ENCODE data around the gene BMPR1B.

- TF ChIP-seq FOXA1 (IDR thresholded peaks at IDR 0.05) = no peak
- TF ChIP-seq CTCF (IDR thresholded peaks at IDR 0.05; ENCODE audit: low read depth, low read length, missing input control) = no peak
- TF ChIP-seq TAF1 (conservative IDR thresholded peaks at IDR 0.05) = no peak
- TF ChIP-seq EGR1 (IDR thresholded peaks at IDR 0.05; ENCODE audit: low read depth in 2 of 2) = no peak
- TF ChIP-seq MAX (IDR thresholded peaks at IDR 0.05) = no peak
- TF ChIP-seq RAD21 (IDR thresholded peaks at IDR 0.05) = no peak
- TF ChIP-seq HNF4G (IDR thresholded peaks at IDR 0.05) = no peak
- TF ChIP-seq ZBTB33 (IDR thresholded peaks at IDR 0.05) = no peak
- TF ChIP-seq HNF4A (conservative IDR thresholded peaks at IDR 0.05) = no peak
- no peak for TF ChIP-seq REST (IDR thresholded peaks at IDR 0.05)
Observed at GRCh38 chr4:94833394-94833793, 75.6 kb downstream of the BMPR1B start.

All from liver (tissue), 3 donors.